NCI-H345 treated with DMSO at 0.1 percent for 48 hours (cell line): Measurements from ENCODE around the gene ANKRD44.

ENCODE experiments used
- DNase-seq: peaks from one replicate; lab custom pipeline; 2025; ENCODE audit not compliant: unreplicated experiment; lab: John Stamatoyannopoulos, UW

Gene ANKRD44

GRCh38 chr2:197208841-197209240, 101.7 kb downstream of the ANKRD44 start:
- DNase-seq, result no peak

- no peak for DNase-seq
Observed at GRCh38 chr2:197208024-197208423, 102.6 kb downstream of the ANKRD44 start.

GRCh38 chr2:197207598-197207997, 103.0 kb downstream of the ANKRD44 start:
- DNase-seq, result no peak

DNA sequence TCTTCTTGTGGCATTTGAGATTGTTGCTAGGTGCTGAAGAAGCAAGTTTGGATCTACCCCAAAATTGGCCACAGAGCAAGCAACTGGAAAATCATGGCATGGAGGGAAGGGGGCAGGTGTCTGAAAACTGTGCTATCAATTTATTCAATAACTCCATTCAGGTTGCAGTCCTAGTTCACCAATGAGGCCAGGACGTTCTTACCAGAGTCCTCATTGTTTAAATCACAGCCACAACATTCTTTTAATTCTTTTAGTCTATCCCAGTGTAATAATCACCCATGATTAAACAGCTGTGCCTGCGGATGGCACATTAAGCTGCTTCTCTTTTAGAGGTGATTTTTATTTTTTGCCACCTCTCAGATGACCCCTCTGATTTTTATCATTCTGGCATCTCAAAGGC, 103.5 kb downstream of the ANKRD44 start:
- DNase-seq, result no peak

DNA sequence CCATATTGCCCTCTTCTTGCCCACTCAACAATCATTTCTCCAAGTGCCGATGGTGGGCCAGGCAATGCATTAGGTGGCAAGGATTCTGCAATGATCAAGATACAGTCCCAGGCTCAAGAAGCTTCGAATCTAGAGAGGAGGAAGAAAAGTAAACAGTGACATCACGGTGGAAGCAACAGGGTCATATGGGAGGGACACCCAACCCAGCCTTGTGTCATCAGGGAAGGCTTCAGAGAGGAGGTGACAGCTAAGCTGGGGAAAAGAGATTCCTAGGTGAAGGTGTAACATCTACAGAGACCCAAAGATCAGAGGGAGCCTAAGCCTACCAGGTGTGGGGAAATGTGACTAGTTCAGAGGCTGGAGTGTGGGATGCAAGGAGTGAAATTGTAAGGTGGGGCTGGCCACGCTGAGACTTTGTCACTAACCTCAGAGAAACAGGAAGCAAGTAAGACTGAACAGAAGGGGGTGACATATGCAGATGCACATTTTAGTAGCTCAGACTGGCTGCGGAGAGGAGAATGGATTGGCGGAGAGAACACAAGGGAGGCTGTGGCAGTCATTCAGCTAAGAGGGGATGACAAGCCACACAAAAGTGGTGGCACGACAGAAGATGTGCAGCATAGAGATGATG, 104.9 kb downstream of the ANKRD44 start:
- DNase-seq, result no peak

DNA sequence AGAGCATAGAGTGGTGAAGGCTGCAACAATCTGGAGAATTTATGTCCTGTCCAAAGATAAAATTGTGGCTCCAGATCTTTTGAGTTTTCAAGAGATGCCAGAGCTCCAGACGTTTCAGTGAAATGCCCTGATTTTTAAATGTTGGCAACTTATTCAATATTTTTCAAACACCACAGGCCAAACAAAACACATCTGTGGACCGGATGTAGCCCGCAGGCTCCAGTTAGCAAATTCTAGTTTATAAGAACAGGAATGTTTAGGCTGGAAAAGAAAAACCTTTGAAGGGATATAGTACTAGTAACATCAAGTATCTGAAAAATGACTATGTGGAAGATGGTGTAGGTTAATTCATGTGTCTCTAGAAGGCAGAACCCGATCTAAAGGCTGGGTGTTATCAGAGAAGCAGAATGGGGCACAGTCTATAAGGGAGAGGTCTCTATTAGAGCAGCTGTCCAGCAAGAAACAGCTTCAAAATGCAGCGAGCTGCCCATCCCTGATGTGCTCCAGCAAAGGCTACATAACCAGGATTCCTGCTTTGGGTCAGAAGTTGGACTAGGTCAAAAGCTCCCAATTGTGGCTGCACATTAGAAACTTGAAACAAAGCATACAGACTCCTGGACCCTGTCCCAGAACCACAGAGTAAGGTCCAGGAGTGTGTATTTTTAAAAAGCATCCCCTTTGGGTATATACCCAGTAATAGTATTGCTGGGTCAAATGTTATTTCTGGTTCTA, 105.9 kb downstream of the ANKRD44 start:
- DNase-seq, result no peak

DNA sequence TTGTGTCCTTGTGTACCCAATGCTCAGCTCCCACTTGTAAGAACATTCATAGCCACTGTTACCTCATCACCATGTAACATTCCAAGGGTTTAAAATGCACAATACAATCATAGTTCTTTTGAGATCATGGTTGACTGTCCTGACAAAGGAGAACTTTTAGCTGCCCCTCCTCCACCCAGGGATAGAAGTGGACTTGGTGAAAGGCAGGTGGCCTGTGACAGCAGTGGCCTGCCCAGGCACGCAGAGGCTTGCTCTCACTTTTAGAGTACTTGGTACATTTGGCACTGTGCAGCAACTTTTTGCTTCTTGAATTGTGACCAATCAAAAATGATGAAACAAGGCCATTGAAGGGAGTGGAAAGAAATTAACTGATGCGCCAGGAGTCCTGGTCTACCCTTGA, 108.7 kb downstream of the ANKRD44 start:
- no peak for DNase-seq

GRCh38 chr2:197200762-197201058, 109.9 kb downstream of the ANKRD44 start:
- DNase-seq, result no peak

DNA sequence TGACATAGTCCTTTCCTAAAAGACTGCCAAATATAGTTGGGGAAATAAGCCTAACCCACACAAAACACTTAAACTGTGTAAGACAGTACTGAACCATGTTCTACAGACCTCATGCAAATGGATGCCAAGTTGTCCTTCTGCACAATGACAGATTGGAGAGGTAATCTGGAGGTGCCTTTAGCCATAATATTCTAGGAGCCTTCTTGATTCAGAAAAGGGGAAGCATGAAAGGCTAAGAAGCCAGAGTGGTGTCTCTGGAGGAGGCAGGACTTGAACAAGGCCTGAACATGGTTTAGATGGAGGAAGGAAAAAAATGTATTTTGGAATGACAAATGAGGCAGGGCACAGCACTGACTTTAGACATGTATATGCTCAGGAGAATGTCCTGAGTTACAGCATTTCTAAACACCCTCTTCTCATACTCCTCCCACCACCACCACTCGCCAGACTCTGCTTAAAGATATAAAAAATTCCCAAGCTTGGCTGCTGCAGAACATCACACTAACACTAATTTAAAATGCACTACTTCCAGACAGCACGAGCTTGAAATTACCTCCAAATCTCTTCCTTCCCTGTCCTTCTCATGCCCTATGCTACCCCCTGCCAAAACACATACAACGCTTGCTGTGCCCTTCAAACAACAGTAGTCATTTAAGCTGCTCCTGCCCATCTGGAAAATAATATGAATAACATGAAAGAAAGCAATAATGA, 110.4 kb downstream of the ANKRD44 start:
- DNase-seq, result no peak

DNA sequence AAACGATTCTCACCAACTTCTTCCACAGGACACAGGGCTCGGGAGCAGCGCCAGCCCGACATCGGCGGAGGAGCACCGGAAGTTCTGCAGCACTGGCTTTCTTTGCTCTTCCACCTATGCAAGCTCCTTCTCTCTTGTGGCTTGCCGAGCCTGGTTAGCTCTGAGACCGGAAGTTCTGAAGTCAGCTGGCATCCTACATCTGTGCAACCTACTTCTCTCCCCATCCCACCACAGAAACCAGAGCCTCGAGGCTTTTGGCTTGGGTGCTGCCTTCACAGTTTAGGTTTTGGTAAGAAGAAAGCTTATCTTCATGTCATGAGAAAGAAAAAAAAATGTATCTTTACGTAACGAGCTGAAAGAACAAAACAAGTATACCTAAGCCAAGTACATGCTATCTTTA, 111.7 kb downstream of the ANKRD44 start:
- DNase-seq, result no peak

- DNase-seq, result no peak
Observed at GRCh38 chr2:197197895-197198311, 112.7 kb downstream of the ANKRD44 start.

- DNase-seq, result no peak
Observed at GRCh38 chr2:197196541-197197180, 113.9 kb downstream of the ANKRD44 start.

- no peak for DNase-seq
Observed at GRCh38 chr2:197195518-197195917, 115.1 kb downstream of the ANKRD44 start.

- no peak for DNase-seq
Observed at GRCh38 chr2:197191940-197192322, 118.6 kb downstream of the ANKRD44 start.

GRCh38 chr2:197191177-197191939, 119.2 kb downstream of the ANKRD44 start:
- DNase-seq, result peak; percentile 43

- DNase-seq, result no peak
Observed at GRCh38 chr2:197190100-197190432, 120.5 kb downstream of the ANKRD44 start.

DNA sequence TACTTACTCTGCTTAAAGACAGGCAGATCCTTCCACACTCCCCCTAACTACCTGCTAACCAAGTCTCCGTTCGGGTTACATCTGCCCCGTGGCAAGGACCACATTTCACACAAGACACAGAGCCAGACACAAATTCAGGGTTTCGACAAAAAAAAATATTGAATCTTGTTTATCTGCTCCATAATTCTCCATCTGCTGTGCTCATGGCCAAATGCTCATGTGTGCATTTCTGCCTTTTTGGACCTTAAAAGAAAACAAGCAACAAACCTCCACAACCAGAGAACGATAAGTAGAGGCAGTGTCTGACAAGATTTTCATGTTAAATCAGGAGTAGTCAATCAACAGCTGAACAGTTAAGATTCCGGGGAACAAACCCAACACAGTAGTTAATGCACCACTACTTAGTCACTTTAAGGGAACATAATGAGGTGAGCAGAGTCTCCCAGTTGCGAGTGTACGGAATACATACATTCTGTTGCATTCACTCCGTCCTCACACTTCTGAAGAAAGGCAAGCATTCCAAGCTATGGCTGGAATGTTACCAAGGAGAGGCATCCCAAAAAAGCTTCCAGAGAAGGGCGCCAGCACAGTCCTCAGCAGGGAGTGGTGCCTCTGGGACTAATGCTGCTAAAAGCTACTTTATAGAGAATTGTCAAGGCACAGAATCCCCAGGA, 121.0 kb downstream of the ANKRD44 start:
- DNase-seq, result no peak

DNA sequence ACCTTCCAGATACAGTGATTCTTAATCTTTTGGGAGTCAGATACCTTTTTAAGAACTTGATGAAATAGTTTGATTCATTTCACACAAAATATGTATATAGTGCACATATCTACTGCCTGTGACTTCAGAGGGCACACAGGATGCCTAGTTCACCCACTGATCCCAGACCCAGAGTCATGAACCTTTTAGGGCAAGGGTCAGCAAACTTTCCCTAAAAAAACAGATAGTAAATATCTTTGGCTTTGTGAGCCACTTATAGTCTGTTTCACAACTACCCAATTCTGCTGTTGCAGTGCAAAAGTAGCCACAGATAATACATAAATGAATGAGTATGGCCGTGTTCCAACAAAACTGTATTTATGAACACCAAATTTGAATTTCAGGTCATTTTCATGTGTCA, 124.9 kb downstream of the ANKRD44 start:
- DNase-seq, result no peak

DNA sequence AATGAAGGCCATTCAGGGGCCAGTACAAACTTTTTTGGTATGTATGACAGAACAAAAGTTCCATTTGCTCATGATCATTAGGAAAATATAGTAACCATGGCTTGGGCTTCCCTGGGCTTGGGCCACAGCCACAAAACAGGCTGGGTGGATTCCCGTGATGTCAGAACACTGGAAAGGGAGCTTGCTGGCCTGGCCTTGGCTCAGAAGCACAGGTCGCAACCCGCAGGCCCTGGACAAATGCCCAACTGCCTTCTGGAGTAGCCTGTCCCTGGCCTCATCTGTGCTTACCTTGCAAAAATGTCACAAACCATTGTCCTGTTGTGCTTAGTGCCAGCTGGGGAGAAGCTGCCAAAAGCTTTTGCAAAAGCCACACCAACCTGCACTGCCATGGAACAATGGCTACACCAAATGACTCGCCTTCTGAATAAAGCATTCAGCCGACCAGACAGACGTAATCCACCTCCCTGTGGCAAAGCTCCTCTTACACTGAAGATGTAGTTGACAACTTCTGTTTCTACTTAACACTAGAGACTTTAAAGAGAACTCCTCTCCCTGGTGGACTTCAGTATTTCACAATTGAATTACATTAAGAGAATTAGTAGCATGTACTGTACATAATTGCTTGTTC, 125.5 kb downstream of the ANKRD44 start:
- no peak for DNase-seq

DNA sequence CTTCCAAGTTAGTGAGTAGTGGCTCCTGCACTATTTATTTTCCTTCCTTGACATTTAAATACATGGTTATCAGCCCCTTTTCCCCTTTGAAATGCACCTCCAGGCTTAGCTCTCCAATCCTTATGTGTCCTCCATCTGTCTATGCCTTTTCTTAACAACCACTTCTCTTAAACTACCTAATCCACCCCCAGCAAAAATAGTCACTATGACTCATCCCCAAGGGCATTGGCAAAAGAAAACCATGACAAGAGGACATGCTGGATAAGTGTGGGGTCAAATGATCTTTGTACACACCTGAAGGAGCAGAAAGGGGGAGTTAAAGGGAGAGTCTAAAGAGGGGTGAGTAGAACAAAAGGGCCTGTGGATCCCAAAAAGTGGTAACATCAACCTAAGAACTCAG, 127.2 kb downstream of the ANKRD44 start:
- no peak for DNase-seq
